A549 treated with CORT108297 at 1 μM for 4 hours (cell line): Measurements from ENCODE around the gene ZNF560. TPM values are rescaled to one million over a fixed set of nuclear protein-coding genes. Genes with fewer than 3 reads are reported as not detected.

Experiments used
- total RNA-seq: library from RNA; stranded (reverse); fragments of 200-300 nt; extraction: Qiagen RNA extraction; gene quantifications from 5 replicates; pipeline ENCODE4 v1.2.3, GENCODE V29; 2022

Gene ZNF560
- not detected in 5 replicates for total RNA-seq

GRCh38 chr19:9498183-9498902, at the start of gene ZNF560:
Gene ZNF560, minus strand, starts transcription at chr19:9498616. Its CDS starts 23,303 bp downstream, at chr19:9475313.

GRCh38 chr19:9538183-9539058, 40.0 kb upstream of the ZNF560 start, which contains the start of gene ZNF426:
Gene ZNF426, minus strand, starts transcription at chr19:9538645. Its CDS starts 2,413 bp downstream, at chr19:9536232.

GRCh38 chr19:9435279-9436268, 62.8 kb downstream of the ZNF560 start, which contains the start of gene ZNF266:
Gene ZNF266, minus strand, starts transcription at chr19:9435573. Its CDS starts 15,484 bp downstream, at chr19:9420089.

Other genes with a start within 250 kb of the ZNF560 start
- gene OR7E24, start 247.7 kb downstream of the ZNF560 start, total RNA-seq: not detected in 5 replicates
- gene ZNF699, start 188.8 kb downstream of the ZNF560 start, total RNA-seq: 0.66 to 1.6 TPM (median 1.2 TPM) in 5 replicates
- gene ZNF559, start 174.4 kb downstream of the ZNF560 start, total RNA-seq: 4.4 to 5.9 TPM (median 5.5 TPM) in 5 replicates
- gene ZNF177, start 135.6 kb downstream of the ZNF560 start, total RNA-seq: 0.38 to 0.69 TPM (median 0.57 TPM) in 5 replicates
- gene ZNF266, start 63.0 kb downstream of the ZNF560 start, total RNA-seq: 3.4 to 4.2 TPM (median 3.5 TPM) in 5 replicates
- 0.44 to 1.5 TPM (median 1.1 TPM) in 5 replicates for gene ZNF426, start 40.0 kb upstream of the ZNF560 start, total RNA-seq
- gene ZNF121, start 85.9 kb upstream of the ZNF560 start, total RNA-seq: 2.8 to 4.2 TPM (median 2.9 TPM) in 5 replicates
- gene ZNF561, start 122.6 kb upstream of the ZNF560 start, total RNA-seq: 6.7 to 14.4 TPM (median 8.5 TPM) in 5 replicates
- gene ZNF562, start 176.5 kb upstream of the ZNF560 start, total RNA-seq: 5.8 to 8.8 TPM (median 6.6 TPM) in 5 replicates